H54 (cell line): Measurements from ENCODE around the gene NKPD1.

Experiments
- DNase-seq: peaks from one replicate; pipeline ENCODE4 v3.0.0; 2011; ENCODE audit warnings: low spot score, mixed read lengths; ENCODE audit not compliant: insufficient read length
- FAIRE-seq: peaks from 3 replicates; lab custom pipeline; 2011; peaks lifted over from hg19 to GRCh38; lab: Jason Lieb, UNC
- POLR2A ChIP-seq: IDR thresholded peaks from 2 replicates; pipeline ENCODE4 v1.6.1; 2011; ENCODE audit warnings: low read depth, mild to moderate bottlenecking, low read length

Gene NKPD1, protein sequence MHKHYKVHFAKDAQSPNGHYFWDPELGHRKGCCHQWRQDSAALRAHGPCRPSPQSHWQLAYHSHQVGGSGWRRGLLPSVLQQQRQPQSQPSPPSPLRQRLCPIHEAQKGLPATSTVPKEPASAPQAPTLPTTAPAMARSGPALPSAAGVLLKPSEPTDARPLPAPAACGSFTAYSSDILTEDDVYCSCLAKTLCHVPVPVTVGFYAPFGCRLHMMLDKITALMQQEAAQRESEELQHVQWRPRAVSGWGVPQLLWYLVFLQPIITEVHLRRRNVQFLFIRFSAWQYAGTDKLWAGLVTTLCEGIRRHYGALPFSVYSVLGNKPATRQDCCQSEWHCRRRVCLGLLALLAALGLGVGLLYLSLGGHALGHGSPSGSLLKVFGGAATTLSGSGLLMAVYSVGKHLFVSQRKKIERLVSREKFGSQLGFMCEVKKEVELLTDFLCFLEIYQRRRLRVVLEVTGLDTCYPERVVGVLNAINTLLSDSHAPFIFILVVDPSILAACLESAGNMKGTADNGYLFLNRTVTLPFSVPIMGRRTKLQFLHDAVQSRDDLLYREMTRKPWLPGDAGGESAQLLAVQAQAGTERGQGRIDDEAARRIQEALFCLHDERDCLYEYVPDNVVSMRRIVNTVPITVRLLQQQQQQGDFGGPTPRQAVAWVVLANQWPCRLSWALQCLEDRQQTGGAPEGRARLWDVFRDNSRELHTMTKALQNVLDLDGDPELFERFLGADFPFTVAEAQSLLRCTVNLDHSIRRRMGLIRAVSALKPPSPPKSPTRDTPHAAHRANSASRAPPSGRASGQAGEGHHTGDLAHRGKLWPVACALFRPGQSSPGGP

DNA sequence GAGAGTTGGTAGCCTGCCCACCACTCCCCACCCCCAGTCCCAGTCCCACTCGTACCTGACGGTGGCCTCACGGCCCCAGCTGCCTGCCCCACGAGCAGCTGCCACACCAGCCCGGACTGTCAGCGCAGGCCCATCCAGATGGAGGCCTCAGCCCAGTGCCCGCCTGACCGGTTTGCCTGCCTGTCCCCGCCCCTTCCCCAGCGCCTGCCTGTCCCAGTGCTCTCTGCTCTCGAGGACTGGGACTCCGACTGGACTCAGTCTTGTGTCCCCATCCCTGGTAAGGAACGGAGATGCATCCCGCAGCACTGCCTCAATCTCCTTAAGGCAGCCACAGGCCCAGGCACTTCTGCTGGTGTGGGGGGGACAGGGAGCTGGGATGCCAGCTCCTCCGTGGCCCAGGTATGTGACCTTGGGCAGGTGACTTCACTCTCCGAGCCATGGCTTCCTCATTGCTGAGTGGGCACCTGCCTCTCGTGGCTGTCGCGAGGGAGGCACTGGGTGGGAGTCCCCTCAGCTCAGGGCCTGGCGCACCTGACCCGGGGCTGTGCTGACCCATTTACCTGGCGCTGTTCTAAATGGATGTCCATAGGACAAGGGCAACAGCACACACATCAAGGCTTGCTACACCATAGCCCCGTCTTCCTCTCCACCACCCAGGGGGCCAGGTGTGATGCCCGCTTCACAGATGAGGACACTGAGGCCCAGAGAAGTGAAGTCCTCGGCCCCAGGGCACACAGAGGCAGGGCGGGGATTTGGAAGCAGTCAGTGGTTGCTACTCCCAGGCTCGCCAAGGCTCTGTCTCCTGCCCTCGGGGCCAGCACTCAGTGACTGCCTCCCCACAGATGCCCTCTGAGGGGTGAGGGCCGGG, at the start of gene NKPD1:
Gene NKPD1, minus strand, starts transcription at position 113 of the 868 bp plus-strand sequence. CDS start 832 bp downstream, outside the sequence.
- no peak for DNase-seq
- TF ChIP-seq POLR2A: no peak
- no peak for FAIRE-seq

DNA sequence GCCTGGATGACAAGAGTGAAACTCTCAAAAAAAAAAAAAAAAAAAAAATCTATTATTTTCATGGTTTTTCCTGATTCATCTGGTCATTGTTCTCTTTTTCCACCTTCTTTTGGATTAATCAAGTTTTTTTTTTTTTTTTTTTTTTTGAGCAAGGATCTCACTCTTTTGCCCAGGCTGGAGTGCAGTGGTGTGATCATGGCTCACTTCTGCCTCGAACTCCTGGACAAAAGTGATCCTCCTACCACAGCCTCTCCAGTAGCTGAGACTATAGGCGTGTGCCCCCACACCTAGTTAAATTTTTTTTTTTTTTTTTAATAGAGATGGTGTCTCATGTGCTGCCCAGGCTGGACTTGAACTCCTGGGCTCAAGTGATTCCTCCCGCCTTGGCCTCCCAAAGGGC, 45.5 kb upstream of the NKPD1 start:
- FAIRE-seq (no peak), DNase-seq (no peak)
- TF ChIP-seq POLR2A: no peak

DNA sequence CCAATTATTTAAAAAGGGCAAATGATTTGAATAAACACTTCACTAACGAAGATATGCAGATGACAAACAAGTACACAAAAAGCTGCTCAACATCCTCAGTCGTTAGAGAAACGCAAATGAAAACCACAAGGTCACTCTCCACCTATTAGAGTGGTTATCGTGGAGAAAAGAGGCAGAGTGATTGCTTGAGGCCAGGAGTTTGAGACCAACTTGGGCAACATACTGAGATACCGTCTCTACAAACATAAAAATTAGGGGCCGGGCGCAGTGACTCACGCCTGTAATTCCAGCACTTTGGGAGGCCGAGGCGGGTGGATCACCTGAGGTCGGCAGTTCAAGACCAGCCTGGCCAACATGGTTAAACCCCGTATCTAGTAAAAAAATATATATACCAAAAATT, 45.0 kb upstream of the NKPD1 start:
- DNase-seq (no peak), FAIRE-seq (no peak)
- TF ChIP-seq POLR2A: no peak

DNA sequence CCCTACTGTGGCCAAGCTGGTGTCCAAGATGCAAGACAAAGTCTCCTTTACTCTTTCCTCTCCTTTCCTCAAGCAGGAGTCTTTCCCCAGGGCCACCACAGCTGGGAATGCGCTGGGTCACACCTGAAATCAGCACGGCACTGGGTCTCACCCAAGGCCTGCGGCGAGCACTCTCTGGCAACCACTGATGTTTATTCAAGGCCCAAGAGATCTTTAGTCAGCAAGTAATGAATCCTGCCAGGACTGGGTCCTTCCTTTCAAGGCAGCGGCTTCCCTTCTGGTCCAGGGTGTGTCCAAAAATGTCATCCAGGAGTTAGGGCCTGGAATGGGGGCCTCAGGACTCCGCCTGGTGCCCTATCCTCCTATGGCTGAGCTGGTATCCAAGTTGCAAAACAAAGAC, 41.9 kb upstream of the NKPD1 start:
- no peak for DNase-seq
- TF ChIP-seq POLR2A: no peak
- no peak for FAIRE-seq

DNA sequence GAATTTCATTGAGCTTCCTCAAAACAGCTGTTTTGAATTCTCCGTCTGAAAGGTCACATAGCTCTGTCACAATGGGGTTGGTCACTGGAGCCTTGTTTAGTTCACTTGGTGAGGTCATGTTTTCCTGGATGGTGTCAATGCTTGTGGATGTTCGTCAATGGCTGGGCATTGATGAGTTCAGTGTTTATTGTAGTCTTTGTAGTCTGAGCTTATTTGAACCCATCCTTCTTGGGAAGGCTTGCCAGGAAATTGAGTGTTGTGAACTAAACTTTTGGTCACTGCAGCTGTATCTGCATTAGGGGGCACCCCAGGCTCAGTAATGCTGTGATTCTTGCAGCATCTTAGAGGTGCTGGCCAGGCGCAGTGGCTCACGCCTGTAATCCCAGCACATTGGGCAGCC, 39.8 kb upstream of the NKPD1 start:
- no peak for TF ChIP-seq POLR2A
- no peak for DNase-seq
- no peak for FAIRE-seq

DNA sequence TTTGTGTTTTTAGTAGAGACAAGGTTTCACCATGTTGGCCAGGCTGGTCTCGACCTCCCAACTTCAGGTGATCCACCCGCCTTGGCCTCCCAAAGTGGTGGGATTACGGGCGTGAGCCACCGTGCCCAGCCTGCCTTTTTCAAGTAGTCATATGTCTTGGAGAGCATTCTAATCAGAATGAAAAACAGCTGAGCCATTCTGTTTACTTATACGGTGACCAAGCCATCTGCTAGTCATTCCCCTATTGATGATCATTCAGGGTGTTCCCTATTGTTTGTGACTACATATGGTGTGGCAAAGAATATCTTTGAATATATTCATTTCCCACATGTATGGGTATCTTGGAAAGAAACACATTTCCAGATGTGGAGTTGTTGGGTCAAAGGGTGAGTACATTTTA, 35.0 kb upstream of the NKPD1 start:
- no peak for TF ChIP-seq POLR2A

DNA sequence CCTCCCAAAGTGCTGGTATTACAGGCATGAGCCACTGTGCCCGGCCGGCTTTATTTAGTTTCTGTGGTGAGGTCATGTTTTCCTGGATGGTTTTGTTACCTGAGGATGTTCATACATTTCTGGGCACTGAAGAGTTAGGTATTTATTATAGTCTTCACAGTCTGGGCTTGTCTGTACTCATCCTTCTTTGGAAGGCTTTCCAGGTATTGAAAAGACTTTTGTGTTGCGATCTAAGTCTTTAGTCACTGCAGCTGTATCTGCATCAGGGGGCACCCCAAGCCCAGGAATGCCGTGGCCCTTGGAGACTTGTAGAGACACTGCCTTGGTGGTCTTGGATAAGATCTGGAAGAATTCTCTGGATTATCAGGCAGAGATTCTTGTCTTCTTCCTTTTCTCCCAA, 30.6 kb upstream of the NKPD1 start:
- DNase-seq (no peak), FAIRE-seq (no peak)
- TF ChIP-seq POLR2A: no peak

More for the DNA sequence above, 35.0 kb upstream of the NKPD1 start:
- DNase-seq (no peak), FAIRE-seq (no peak)

DNA sequence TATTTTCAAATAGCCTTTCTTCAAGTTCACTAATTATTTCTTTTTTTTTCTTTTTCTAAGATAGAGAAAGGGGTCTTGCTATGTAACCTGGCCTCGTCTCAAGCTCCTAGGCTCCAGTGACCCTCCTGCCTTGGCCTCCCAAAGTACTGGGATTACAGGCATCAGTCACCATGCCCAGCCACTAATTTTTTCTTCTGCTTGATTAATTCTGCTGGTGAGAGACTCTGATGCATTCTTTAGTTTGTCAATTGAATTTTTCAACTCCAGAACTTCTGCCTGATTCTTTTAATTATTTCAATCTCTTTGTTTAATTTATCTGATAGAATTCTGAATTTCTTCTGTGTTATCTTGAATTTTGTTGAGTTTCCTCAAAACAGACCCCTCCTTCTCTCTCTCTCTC, 29.2 kb upstream of the NKPD1 start:
- DNase-seq (no peak), FAIRE-seq (no peak)
- no peak for TF ChIP-seq POLR2A

DNA sequence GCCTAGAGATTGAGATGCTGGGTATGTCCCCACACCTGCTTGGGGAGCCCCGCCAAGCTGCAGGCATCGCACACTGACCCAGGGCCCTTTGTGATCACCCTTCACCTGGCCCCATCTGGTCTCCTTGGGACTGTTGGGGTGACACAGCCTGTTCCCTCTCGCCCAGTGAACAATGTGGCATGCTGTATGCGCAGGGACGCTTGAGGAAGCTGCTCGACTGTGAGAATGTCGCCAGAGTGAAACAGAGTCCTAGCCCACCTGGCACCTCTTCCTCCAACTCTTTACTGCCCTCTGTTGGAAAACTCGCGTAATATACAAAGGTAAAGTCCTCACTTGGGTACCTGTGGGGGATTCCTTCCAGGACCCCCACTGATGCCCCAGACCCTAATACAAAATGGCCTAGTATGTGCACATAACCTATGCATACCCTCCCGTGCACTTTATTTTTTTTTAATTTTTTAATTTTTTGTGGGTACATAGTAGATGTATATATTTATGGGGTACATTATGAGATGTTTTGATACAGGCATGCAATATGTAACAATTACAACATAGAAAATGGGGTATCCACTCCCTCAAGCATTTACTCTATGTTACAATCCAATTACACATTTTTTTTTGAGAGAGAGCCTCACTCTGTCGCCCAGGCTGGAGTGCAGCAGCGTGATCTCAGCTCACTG, 26.8 kb upstream of the NKPD1 start:
- FAIRE-seq (no peak), DNase-seq (no peak)
- TF ChIP-seq POLR2A: no peak

DNA sequence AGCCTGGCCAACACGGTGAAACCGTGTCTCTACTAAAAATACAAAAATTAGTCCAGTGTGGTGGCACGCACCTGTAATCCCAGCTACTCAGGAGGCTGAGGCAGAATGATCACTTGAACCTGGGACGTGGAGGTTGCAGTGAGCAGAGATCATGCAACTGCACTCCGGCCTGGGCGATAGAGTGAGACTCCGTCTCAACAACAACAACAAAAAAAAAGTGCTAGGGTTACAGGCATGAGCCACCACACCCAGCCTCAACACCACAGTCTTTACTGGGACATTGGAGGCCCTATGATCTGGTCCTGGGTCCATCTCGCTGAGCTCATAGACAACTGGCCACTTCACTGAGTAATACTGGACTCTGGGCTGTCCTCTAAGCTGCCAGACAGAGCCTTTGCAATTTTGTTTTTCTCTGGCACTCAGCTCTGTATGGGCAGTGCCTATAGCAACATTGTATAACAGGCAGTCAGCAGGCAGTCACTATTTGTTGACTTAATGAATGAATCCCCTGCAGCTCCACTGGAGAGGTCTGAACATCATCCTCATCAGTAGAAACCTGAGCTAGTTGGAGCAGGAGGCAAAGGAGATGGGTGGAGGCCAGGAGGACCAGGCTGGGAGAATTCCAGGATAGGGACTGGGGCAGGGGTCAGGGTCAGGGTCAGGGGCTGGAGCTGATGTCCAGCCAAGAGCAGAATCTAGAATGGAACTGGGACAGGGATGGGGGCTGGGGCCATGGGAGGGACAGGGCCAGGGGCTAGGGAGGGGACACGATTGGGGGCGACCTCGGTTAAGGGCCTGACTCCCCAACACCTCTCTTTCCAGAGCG, 25.9 kb upstream of the NKPD1 start:
- no peak for TF ChIP-seq POLR2A
- DNase-seq: no peak
- no peak for FAIRE-seq

DNA sequence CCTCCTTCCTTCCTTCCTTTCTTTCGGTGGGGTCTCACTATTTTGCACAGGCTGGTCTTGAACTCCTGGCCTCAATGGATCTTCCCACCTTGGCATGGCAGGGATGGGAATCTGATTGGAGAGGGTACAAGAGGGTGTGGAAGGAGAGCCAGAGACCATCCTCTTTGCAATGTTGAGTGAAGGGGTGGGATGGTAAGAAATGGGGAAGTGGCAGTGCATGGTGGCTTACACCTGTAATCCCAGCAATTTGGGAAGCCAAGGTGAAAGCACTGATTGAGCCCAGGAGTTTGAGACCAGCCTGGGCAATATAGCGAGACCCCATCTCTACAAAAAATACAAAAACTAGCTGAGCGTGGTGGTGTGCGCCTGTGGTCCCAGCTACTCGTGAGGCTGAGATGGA, 23.3 kb upstream of the NKPD1 start:
- FAIRE-seq (no peak), DNase-seq (no peak)
- TF ChIP-seq POLR2A: no peak

DNA sequence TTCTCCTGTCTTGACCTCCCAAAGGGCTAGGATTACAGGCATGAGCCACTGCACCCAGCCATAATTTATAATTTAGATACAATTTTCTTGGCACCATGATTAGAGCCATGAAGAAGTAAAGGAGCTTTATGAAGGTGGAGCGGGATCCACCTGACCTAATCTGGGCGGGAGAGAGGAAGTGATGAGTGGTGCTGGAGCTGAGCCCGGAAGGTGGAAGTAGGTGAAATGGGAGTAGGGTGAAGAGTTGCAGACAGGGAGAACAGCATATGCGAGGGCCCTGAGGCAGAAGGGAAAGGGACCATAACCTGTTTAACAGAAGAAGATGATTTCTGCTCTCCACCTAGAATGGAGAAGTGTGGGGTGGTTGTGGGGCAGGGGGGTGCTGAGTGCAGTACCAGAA, 22.0 kb upstream of the NKPD1 start:
- DNase-seq (no peak), FAIRE-seq (no peak)
- TF ChIP-seq POLR2A: no peak
